C4-2B (cell line): Measurements from ENCODE around the gene SLC12A9.

ENCODE experiments used
- H3K27ac ChIP-seq: fragments of 450-650 bp; 2 replicates; pipeline ENCODE4 v1.5.1; 2017
- ZFX ChIP-seq: fragments of 450-650 bp; IDR thresholded peaks from 2 replicates; pipeline ENCODE4 v1.6.1; 2017
- TF ChIP-seq, protein P1 (sequence below): fragments of 450-650 bp; conservative IDR thresholded peaks from 2 replicates; pipeline ENCODE4 v1.5.1; 2017; ENCODE audit warnings: mild to moderate bottlenecking

SLC12A9 gene

DNA sequence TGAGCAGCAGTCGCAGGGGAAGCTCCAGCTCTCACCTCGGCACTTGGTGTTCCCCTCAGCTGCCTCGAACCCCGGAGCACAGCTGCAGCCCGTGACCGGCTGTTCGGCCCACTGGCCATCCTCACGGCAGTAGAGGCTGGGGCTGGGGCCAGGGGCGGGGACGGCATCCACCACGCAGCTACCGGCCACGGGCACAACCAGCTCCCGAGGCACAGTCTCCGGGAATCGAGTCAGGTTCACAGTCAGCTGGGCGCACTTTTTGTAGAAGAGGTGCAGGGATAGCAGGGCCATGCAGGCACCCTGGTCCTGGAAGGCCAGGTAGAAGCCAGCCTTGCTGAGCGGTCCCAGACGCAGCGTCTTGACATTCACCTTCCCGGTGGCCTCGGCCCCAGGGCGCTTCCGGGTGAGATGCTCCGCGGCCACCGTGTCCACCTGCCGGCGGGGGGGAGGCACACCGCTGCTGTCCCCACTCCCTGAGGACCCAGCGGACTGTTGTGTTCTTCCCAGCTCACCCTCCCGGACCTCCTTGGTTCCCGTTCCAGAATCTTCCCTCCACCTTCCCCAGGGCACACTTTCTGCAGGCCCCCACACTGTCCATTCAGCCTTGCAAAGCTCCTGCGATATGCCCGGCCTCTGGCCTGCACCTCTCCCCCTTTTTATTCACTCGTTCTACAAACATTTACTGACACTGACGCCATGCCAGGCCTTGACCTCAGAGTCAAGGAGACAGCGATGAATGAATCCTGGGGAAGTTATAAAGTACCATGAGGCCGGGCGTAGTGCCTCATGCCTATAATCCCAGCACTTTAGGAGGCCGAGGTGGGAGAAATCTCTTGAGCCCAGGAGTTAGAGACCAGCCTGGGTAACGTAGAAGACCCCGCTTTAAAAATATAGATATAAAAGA, 30.0 kb upstream of the SLC12A9 start:
- TF ChIP-seq, protein P1, sequence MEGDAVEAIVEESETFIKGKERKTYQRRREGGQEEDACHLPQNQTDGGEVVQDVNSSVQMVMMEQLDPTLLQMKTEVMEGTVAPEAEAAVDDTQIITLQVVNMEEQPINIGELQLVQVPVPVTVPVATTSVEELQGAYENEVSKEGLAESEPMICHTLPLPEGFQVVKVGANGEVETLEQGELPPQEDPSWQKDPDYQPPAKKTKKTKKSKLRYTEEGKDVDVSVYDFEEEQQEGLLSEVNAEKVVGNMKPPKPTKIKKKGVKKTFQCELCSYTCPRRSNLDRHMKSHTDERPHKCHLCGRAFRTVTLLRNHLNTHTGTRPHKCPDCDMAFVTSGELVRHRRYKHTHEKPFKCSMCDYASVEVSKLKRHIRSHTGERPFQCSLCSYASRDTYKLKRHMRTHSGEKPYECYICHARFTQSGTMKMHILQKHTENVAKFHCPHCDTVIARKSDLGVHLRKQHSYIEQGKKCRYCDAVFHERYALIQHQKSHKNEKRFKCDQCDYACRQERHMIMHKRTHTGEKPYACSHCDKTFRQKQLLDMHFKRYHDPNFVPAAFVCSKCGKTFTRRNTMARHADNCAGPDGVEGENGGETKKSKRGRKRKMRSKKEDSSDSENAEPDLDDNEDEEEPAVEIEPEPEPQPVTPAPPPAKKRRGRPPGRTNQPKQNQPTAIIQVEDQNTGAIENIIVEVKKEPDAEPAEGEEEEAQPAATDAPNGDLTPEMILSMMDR: no peak
- TF ChIP-seq ZFX: no peak
- no peak overlapping the region for H3K27ac ChIP-seq

DNA sequence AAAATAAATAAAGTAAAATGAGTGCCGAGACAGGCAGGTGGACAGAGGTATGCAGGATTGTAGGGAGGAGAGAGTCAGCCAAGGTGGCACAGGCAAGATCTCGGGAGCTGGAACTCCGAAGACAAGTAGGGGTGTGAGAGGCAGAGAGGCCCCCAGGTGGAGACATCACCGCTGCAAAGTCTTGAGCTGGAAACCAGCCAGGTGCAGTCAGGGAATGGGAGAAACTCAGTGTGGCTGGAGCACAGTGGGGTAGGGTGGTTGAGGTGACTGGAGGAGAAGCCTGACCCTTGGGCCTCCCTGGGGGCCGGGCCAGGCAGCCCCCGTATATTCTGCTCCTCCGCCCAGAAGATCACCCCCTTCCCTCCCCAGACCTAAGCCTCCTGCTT, 29.4 kb upstream of the SLC12A9 start:
- H3K27ac ChIP-seq: no peak overlapping the region
- no peak for TF ChIP-seq ZFX
- TF ChIP-seq, protein P1: no peak

DNA sequence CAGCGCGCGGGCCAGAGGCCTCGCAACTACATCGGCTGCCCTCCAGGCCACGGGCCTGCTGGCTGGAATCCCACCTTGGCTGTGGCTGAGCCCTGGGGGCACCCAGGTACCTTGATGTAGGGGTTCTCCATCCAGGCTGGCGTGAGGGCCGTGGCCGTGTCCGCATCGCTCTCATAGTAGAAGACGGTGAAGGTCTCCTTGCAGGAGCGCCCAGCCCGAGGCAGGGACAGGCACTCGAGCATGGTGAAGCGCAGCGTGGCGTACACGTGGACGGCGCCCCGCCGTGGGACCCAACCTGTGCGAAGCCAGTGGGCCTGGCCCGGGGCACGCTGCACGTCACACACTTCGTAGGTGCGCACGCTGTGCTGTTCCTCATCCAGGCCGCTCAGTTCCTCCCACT, 29.0 kb upstream of the SLC12A9 start:
- TF ChIP-seq, protein P1: no peak
- no peak for TF ChIP-seq ZFX
- no peak overlapping the region for H3K27ac ChIP-seq

DNA sequence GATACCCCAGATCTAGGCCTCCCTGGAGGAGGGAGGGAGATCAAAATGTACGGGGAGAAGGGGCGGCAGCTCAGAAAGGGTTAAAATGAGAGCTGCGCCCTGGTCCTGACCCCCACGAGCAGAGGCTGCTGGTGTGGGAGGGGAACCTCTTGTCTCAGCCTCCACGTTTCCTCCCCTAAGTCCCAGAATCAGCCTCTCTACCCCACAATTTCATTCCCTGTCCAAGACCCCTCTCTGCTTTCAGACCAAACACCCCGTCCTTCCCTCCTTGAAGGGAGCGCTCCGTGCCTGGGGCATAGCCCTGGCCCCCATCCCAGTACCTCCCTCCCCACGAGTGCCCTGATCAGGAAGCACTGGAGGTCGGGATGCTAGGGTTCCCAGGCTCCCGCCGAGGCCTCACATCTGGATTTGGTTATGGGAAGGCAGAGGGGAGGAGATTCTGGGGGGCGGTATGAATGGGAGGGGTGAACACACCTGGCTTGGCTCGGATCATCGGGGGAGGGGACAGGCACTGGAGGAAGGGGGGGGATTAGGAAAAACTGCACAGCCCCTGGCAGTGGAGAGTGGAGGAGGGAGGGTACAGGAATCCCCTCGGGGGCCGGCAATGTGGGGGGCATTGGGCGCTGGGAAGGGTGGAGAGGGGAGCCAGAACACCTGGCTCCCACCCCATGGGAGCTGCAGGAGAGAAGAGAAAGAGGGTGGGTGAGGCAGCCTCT, 27.9 kb upstream of the SLC12A9 start:
- TF ChIP-seq, protein P1: no peak
- no peak for TF ChIP-seq ZFX
- no peak overlapping the region for H3K27ac ChIP-seq

- no peak overlapping the region for H3K27ac ChIP-seq
- TF ChIP-seq, protein P1: no peak
- no peak for TF ChIP-seq ZFX
Measured at GRCh38 chr7:100825215-100825671, 27.3 kb upstream of the SLC12A9 start.

DNA sequence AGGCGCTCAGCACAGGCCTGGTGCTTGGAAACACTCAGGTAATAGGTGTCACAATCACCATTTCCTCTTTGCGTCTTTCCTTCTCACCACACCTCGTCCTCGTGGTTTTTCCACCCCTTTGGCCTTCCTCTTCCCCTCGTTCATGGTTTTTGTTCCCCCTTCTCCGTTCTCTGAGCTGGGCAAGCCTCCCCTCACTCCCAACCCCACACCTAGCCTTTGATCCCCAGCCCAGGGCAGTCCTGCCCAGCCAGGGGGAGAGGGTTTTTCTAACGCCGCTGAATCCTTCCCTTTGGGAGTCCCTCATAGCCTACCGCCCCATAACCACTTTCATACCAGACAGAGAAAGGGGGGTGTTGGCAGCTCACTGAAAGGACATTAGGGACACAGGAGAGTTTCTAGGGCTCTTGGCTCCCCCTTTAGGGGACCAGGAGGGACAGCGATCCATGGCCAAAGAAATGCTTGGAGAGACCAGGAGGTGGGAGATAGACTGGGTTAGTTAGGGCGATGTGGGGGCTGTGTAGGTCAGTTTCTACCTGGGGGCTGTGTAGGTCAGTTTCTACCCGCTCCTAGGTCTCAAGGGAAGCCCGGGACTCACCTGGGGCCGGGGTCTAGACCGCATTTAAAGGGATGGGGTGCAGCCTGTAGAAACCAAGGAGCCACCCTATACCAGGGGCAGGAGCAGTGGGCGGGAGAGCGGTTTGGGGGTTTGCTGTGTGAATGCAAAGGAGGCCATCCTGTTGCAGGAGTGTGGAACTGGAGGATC, 26.6 kb upstream of the SLC12A9 start:
- TF ChIP-seq, protein P1: no peak
- no peak for TF ChIP-seq ZFX
- peak overlapping the region; percentile 77; the same call in 1 of the 2 replicates for H3K27ac ChIP-seq
